ENCODE data around the gene FHOD1. TPM values are rescaled to one million over a fixed set of nuclear protein-coding genes. Genes with fewer than 3 reads are reported as not detected.

The FHOD1 gene
- total RNA-seq, 5 donors from 2014 or later (not counting 1 experiment from before 2014, with no cell fraction given) = 31.0 to 92.5 (median 66.2) TPM

- under 1% methylated on average over 75 of the region's 77 CpGs for WGBS (ENCODE audit: insufficient coverage)
- peaks cover 0 to 43% of the 10 kb centered on the region in 2 experiments for H3K27me3 ChIP-seq (replicated peaks in 1 of 2; ENCODE audit: control insufficient read depth in 2 of 2, extremely low read depth in 1 of 2, insufficient read depth in 2 of 2, low read length in 1 of 2)
- ChIA-PET POLR2A (no interaction called here), CTCF (interaction anchor here (1.3 to 1.6 kb wide), 2 partner anchors 166 to 172 kb away, joined by 3 to 10 read pairs; no protein-coding TSS in a partner anchor)
- Mint-ChIP-seq H3K9me3 (no peaks in the 10 kb centered on the region), H3K4me3 (peak within 1 kb of the TSS in 1 of 3 donors; percentile 82), H3K27me3 (peaks cover 2 to 8% of the 10 kb centered on the region in 2 donors), H3K36me3 (no peaks in the 10 kb centered on the region), H3K27ac (no peak within 1 kb of the TSS), H3K4me1 (peaks cover 13 to 17% (median 16%) of the 10 kb centered on the region in 3 donors)
- no peaks in the 10 kb centered on the region for H3K9me3 ChIP-seq
- ATAC-seq (replicated peaks in 1 of 4) (peak; percentile 92 to 95 (median 92)), DNase-seq (peak; percentile 83 to 97 (median 94))
- H3K27ac ChIP-seq (ENCODE audit: low read length) = peak within 1 kb of the TSS; percentile 84
- peaks cover 4 to 26% of the 10 kb centered on the region in 2 experiments for H3K4me1 ChIP-seq (ENCODE audit: control insufficient read depth in 1 of 2, extremely low read depth in 1 of 2, insufficient read depth in 2 of 2, low read length in 2 of 2)
- peak within 1 kb of the TSS; percentile 76 to 80 for H3K4me3 ChIP-seq (ENCODE audit: control insufficient read depth in 1 of 2, extremely low read depth in 1 of 2, low read length in 1 of 2)
- H3K36me3 ChIP-seq (ENCODE audit: control insufficient read depth in 2 of 2, extremely low read depth in 1 of 2, insufficient read depth in 1 of 2, low read length in 1 of 2) = no peaks in the 10 kb centered on the region
These were observed 63.4 kb downstream of the FHOD1 start, which contains the start of gene MATCAP1 for GRCh38 chr16:67183627-67184452. Gene MATCAP1 (minus strand): TSS chr16:67183963. CDS start chr16:67180610, 3,353 bp downstream.

GRCh38 chr16:67183284-67183626, 64.0 kb downstream of the FHOD1 start:
- H3K27ac Mint-ChIP-seq = no peak overlapping the region
- WGBS (ENCODE audit: insufficient coverage) = 8% methylated on average over 8 of the region's 11 CpGs
- H3K4me3 Mint-ChIP-seq = no peak overlapping the region
- ATAC-seq (replicated peaks in 1 of 4) (no peak), DNase-seq (no peak)
- Histone ChIP-seq H3K4me1 (ENCODE audit: control insufficient read depth in 1 of 2, extremely low read depth in 1 of 2, insufficient read depth in 2 of 2, low read length in 2 of 2) (peaks cover 4 to 32% of the 10 kb centered on the region in 2 experiments), H3K27me3 (replicated peaks in 1 of 2; ENCODE audit: control insufficient read depth in 2 of 2, extremely low read depth in 1 of 2, insufficient read depth in 2 of 2, low read length in 1 of 2) (peaks cover 0 to 42% of the 10 kb centered on the region in 2 experiments), H3K4me3 (ENCODE audit: control insufficient read depth in 1 of 2, extremely low read depth in 1 of 2, low read length in 1 of 2) (peak overlapping the region; percentile 76 to 80), H3K27ac (ENCODE audit: low read length) (peak overlapping the region; percentile 84), H3K36me3 (ENCODE audit: control insufficient read depth in 2 of 2, extremely low read depth in 1 of 2, insufficient read depth in 1 of 2, low read length in 1 of 2) (no peaks in the 10 kb centered on the region), H3K9me3 (no peaks in the 10 kb centered on the region)
- H3K27me3 Mint-ChIP-seq = peaks cover 4 to 10% of the 10 kb centered on the region in 2 donors
- H3K9me3 Mint-ChIP-seq = no peaks in the 10 kb centered on the region
- peaks cover 16 to 21% (median 17%) of the 10 kb centered on the region in 3 donors for H3K4me1 Mint-ChIP-seq
- ChIA-PET CTCF (interaction anchor here (1.3 to 2.1 kb wide), 2 partner anchors 24 to 172 kb away, joined by 3 to 4 read pairs; partner anchors contain the start of genes FBXL8 (in 1 of the 2) and TRADD (in 1 of the 2)), POLR2A (interaction anchor here in 1 of 2 donors (0.6 kb wide), 1 partner anchor 239 kb away, joined by 3 read pairs; no protein-coding TSS in a partner anchor)
- H3K36me3 Mint-ChIP-seq = no peaks in the 10 kb centered on the region

- POLR2A ChIA-PET = interaction anchor here in 1 of 2 donors (1.0 kb wide), 1 partner anchor 230 kb away, joined by 10 read pairs; no protein-coding TSS in a partner anchor
- no peaks in the 10 kb centered on the region for H3K36me3 ChIP-seq (ENCODE audit: control insufficient read depth in 2 of 2, extremely low read depth in 1 of 2, insufficient read depth in 1 of 2, low read length in 1 of 2)
- H3K4me3 ChIP-seq (ENCODE audit: control insufficient read depth in 1 of 2, extremely low read depth in 1 of 2, low read length in 1 of 2) = no peak overlapping the region
- CTCF ChIA-PET = interaction anchor here (0.7 to 2.1 kb wide), 2 partner anchors 23 to 29 kb away, joined by 4 to 8 read pairs; partner anchors contain the start of genes FBXL8 (in 1 of the 2) and TRADD (in 1 of the 2)
- ATAC-seq (replicated peaks in 1 of 4) = no peak
- no peak for DNase-seq
- Mint-ChIP-seq H3K27me3 (peaks cover 9 to 13% of the 10 kb centered on the region in 2 donors), H3K9me3 (no peaks in the 10 kb centered on the region), H3K27ac (no peak overlapping the region), H3K4me1 (peaks cover 21 to 30% (median 22%) of the 10 kb centered on the region in 3 donors), H3K36me3 (no peaks in the 10 kb centered on the region), H3K4me3 (no peak overlapping the region)
- no peak overlapping the region for H3K27ac ChIP-seq (ENCODE audit: low read length)
- H3K9me3 ChIP-seq = no peaks in the 10 kb centered on the region
- peaks cover 4 to 42% of the 10 kb centered on the region in 2 experiments for H3K4me1 ChIP-seq (ENCODE audit: control insufficient read depth in 1 of 2, extremely low read depth in 1 of 2, insufficient read depth in 2 of 2, low read length in 2 of 2)
- H3K27me3 ChIP-seq (replicated peaks in 1 of 2; ENCODE audit: control insufficient read depth in 2 of 2, extremely low read depth in 1 of 2, insufficient read depth in 2 of 2, low read length in 1 of 2) = peaks cover 3 to 43% of the 10 kb centered on the region in 2 experiments
- WGBS (ENCODE audit: insufficient coverage) = 100% methylated on average over 2 of the region's 2 CpGs
These were observed 65.0 kb downstream of the FHOD1 start for GRCh38 chr16:67182288-67182687.

GRCh38 chr16:67181346-67181745, 65.9 kb downstream of the FHOD1 start:
- CTCF ChIA-PET = interaction anchor here (0.7 to 2.1 kb wide), 2 partner anchors 22 to 28 kb away, joined by 4 to 8 read pairs; partner anchors contain the start of genes FBXL8 (in 1 of the 2) and TRADD (in 1 of the 2)
- ATAC-seq (replicated peaks in 1 of 4) = no peak
- WGBS (ENCODE audit: insufficient coverage) = 94% methylated on average over 2 of the region's 2 CpGs
- DNase-seq = no peak
- POLR2A ChIA-PET = interaction anchor here in 1 of 2 donors (1.0 kb wide), 1 partner anchor 229 kb away, joined by 10 read pairs; no protein-coding TSS in a partner anchor
- Histone ChIP-seq H3K4me3 (ENCODE audit: control insufficient read depth in 1 of 2, extremely low read depth in 1 of 2, low read length in 1 of 2) (no peak overlapping the region), H3K4me1 (ENCODE audit: control insufficient read depth in 1 of 2, extremely low read depth in 1 of 2, insufficient read depth in 2 of 2, low read length in 2 of 2) (peaks cover 4 to 42% of the 10 kb centered on the region in 2 experiments), H3K27me3 (replicated peaks in 1 of 2; ENCODE audit: control insufficient read depth in 2 of 2, extremely low read depth in 1 of 2, insufficient read depth in 2 of 2, low read length in 1 of 2) (peaks cover 6 to 41% of the 10 kb centered on the region in 2 experiments), H3K27ac (ENCODE audit: low read length) (no peak overlapping the region), H3K36me3 (ENCODE audit: control insufficient read depth in 2 of 2, extremely low read depth in 1 of 2, insufficient read depth in 1 of 2, low read length in 1 of 2) (no peaks in the 10 kb centered on the region), H3K9me3 (no peaks in the 10 kb centered on the region)
- peaks cover 14 to 21% of the 10 kb centered on the region in 2 donors for H3K27me3 Mint-ChIP-seq
- no peaks in the 10 kb centered on the region for H3K9me3 Mint-ChIP-seq
- no peak overlapping the region for H3K27ac Mint-ChIP-seq
- H3K4me1 Mint-ChIP-seq = peaks cover 22 to 34% (median 23%) of the 10 kb centered on the region in 3 donors
- no peaks in the 10 kb centered on the region for H3K36me3 Mint-ChIP-seq
- no peak overlapping the region for H3K4me3 Mint-ChIP-seq

GRCh38 chr16:67180166-67180565, 67.1 kb downstream of the FHOD1 start:
- H3K36me3 ChIP-seq (ENCODE audit: control insufficient read depth in 2 of 2, extremely low read depth in 1 of 2, insufficient read depth in 1 of 2, low read length in 1 of 2) = no peaks in the 10 kb centered on the region
- ATAC-seq (replicated peaks in 1 of 4) (no peak), DNase-seq (no peak)
- no peak overlapping the region for H3K4me3 Mint-ChIP-seq
- H3K36me3 Mint-ChIP-seq = no peaks in the 10 kb centered on the region
- H3K4me3 ChIP-seq (ENCODE audit: control insufficient read depth in 1 of 2, extremely low read depth in 1 of 2, low read length in 1 of 2) = no peak overlapping the region
- peaks cover 4 to 37% of the 10 kb centered on the region in 2 experiments for H3K4me1 ChIP-seq (ENCODE audit: control insufficient read depth in 1 of 2, extremely low read depth in 1 of 2, insufficient read depth in 2 of 2, low read length in 2 of 2)
- ChIA-PET POLR2A (no interaction called here), CTCF (interaction anchor here (0.6 to 0.9 kb wide), 2 partner anchors 19 to 201 kb away, joined by 3 read pairs; no protein-coding TSS in a partner anchor)
- no peaks in the 10 kb centered on the region for H3K9me3 Mint-ChIP-seq
- H3K27me3 Mint-ChIP-seq = peaks cover 14 to 18% of the 10 kb centered on the region in 2 donors
- WGBS (ENCODE audit: insufficient coverage) = 93% methylated on average over 15 of the region's 16 CpGs
- no peak overlapping the region for H3K27ac ChIP-seq (ENCODE audit: low read length)
- peaks cover 17 to 29% (median 17%) of the 10 kb centered on the region in 3 donors for H3K4me1 Mint-ChIP-seq
- no peak overlapping the region for H3K27ac Mint-ChIP-seq
- H3K27me3 ChIP-seq (replicated peaks in 1 of 2; ENCODE audit: control insufficient read depth in 2 of 2, extremely low read depth in 1 of 2, insufficient read depth in 2 of 2, low read length in 1 of 2) = peaks cover 9 to 42% of the 10 kb centered on the region in 2 experiments
- no peaks in the 10 kb centered on the region for H3K9me3 ChIP-seq
